HG03442 (cell line): ENCODE data around the gene DZIP1L.
"Not testable (repeated sequence)": the region's sequence is repeated elsewhere in the genome, so short reads cannot be mapped to it uniquely, and the experiment has no call there.

Source experiments
- ATAC-seq: cut with Tn5 transposase; IDR thresholded peaks from one replicate; pipeline ENCODE4 v1.9.1; 2021; ENCODE audit warnings: mild to moderate bottlenecking, moderate library complexity; ENCODE audit not compliant: unreplicated experiment

Gene DZIP1L, protein sequence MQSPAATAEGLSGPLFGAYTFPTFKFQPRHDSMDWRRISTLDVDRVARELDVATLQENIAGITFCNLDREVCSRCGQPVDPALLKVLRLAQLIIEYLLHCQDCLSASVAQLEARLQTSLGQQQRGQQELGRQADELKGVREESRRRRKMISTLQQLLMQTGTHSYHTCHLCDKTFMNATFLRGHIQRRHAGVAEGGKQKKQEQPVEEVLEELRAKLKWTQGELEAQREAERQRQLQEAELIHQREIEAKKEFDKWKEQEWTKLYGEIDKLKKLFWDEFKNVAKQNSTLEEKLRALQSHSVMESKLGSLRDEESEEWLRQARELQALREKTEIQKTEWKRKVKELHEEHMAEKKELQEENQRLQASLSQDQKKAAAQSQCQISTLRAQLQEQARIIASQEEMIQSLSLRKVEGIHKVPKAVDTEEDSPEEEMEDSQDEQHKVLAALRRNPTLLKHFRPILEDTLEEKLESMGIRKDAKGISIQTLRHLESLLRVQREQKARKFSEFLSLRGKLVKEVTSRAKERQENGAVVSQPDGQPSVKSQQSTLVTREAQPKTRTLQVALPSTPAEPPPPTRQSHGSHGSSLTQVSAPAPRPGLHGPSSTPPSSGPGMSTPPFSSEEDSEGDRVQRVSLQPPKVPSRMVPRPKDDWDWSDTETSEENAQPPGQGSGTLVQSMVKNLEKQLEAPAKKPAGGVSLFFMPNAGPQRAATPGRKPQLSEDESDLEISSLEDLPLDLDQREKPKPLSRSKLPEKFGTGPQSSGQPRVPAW

GRCh38 chr3:138114988-138115971 is at the start of gene DZIP1L:
DZIP1L (minus strand) TSS chr3:138115608; CDS start chr3:138103971, 11,637 bp downstream.
- ATAC-seq, result peak; percentile 84

DNA sequence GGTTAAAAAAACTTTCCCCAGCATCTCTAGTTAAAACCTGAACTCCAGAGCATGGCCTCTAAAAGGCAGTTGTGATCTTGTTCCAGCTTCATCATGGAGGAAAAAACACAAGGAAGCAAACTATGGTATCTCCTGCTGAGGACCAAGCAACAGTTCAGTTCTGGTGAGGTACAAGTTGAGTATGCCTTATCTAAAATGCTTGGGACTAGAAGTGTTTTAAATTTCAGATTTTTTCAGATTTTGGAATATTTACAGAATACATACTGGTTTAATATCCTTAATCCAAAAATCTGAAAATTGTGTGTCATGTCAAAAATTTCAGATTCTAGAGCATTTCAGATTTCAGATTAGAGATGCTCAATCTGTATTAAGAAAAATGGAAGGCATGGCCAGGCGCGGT is 49.7 kb upstream of the DZIP1L start:
- ATAC-seq, result no peak

- no peak for ATAC-seq
Measured at GRCh38 chr3:138157743-138158142, 42.3 kb upstream of the DZIP1L start.

- no peak for ATAC-seq
Measured at GRCh38 chr3:138154534-138154933, 39.1 kb upstream of the DZIP1L start.

- ATAC-seq, result no peak
Measured at GRCh38 chr3:138148503-138148902, 33.1 kb upstream of the DZIP1L start.

GRCh38 chr3:138142181-138142580 is 26.8 kb upstream of the DZIP1L start:
- ATAC-seq, result not testable (repeated sequence)

- no peak for ATAC-seq
Measured at GRCh38 chr3:138140940-138141339, 25.5 kb upstream of the DZIP1L start.

DNA sequence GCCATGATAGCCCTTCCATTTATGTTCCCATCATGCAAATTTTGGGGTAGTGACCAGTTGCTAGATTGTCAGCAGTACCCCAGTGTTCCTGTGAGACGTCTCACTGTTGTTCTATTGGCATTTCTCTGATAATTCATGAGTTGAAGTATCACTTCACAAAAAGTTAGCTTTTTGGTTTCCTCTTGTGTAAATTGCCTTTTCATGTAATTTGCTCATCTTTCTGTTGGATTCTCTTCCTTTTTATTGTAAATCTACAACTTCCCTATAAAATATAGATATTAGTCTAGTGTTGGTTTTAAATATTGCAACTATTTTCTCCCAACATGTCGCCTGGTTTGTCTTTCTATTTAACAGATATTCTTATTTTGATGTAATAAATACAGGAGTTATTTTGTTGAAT is 24.3 kb upstream of the DZIP1L start:
- ATAC-seq, result no peak

DNA sequence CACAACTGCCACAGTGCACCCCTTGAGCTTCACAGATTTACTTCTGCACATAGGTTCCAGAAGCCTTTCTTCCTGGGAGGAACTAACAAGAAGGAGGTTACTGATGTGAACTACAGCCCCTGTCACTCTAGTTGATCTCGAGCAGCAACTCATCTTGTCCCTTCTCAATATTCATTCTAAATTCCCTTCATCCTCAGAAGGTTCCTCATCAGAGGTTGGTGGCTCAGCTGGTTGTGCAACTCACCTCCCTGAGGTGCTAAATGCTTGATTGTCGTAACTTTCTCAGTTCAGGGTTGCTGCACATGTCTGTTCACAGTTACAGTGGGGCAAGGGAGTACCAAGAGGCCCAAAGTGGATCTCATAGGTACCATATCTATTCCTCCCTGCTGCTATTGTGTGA is 22.5 kb upstream of the DZIP1L start:
- no peak for ATAC-seq

- ATAC-seq, result no peak
Measured at GRCh38 chr3:138136201-138136600, 20.8 kb upstream of the DZIP1L start.

DNA sequence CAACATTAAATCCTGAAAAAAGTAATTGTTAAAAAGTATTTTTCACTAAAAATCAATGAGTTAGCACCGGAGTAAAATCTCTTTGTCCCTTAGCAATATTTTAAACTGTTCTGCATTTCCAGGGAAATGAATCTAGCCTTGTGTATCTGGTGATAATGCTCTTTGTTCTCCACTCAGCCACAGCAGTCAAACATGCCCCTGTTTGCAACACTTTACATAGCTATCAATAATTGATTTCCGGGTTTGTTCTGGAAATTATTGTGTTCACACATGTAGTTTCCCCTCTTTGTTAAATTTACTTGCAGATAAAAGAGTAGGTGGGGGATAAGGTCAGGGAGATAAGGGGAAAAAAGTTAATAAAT is 20.4 kb upstream of the DZIP1L start:
- no peak for ATAC-seq

DNA sequence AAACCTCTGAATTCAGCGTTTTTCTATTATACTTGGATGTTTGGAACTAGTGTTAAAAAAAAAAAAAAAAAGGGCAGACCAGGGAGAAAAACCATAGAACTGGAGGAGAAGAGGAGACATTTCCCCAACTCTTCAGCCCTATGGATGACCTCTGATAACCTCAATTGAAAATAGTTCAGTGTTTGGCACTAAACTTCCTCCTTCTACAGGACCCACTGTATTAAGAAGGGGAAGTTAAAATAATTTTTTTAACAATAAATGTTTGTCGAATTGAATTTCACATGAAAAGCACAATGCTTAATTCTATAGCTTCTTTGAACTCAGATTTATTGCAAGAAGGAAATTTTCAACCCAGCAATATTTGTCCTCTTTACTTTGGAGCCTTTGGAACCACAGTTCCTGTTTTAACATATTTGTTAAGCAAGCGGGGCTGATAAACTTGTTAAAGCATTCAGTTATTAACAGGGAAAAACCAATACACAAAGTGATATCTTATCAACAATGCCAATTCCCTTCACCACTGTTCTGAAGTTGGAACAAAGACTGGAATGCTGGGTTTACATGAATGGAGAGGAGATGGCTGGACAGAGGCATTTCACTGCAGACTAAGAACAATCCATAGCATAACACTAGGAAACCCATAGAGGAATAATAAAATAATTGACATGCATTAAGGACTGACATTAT is 19.9 kb upstream of the DZIP1L start:
- ATAC-seq, result no peak

DNA sequence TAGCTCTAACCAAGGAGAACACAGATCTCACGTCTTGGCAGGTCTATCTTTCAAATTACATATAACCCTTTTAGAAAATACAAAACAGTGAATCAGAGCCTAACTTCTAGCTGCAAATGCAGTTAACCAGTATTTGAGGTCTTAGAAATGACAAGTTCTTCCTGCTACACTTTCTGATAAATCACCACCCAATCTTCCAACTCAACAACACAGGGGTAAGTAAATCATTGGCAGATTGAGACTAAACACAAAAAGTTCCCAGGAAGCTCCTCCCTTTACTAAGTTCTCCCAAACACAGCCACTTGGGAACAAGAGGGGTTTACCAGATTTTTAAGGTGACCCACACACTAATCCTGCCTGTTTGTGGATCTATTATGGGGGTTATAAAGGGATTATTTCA is 16.8 kb upstream of the DZIP1L start, which contains the start of gene A4GNT:
TSS of gene A4GNT (minus strand) at position 152 of the 400 bp plus-strand sequence. CDS start 1,134 bp downstream, outside the sequence.
- ATAC-seq, result no peak

GRCh38 chr3:138127636-138128365 is 12.4 kb upstream of the DZIP1L start:
- no peak for ATAC-seq

DNA sequence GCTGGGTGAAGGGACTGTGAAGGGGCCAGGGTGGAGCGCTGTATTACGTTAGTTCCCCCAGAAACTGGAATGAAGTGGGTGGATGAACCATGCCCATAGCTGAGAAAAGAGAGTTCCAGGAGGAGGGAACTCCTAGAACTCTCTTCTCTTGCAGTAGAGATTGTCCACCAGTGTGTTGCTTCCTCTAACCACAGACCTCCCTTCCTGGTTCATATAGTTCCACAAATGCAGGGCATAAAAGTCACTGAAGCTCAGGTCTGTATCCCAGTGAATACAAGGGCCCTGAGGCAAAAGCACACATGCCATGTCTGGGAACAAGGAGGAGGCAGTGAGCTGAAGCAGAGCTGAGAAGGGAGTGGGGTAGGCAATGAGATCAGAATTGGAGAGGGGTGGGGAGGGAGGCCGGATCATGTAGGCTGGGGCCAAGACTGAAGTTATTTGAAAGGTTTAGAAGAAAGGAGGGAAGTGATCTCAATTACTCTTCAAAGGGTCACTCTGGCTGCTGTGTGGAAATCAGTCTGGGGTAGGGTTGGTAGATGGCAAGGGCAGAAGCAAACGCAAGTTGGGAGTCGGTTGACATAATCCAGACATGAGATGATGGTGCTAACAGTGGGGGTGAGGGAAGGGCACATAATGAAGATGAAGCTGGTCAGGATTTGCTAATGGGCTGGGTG is 10.3 kb upstream of the DZIP1L start:
- ATAC-seq, result no peak

GRCh38 chr3:138124706-138125355 is 9.4 kb upstream of the DZIP1L start:
- no peak for ATAC-seq

DNA sequence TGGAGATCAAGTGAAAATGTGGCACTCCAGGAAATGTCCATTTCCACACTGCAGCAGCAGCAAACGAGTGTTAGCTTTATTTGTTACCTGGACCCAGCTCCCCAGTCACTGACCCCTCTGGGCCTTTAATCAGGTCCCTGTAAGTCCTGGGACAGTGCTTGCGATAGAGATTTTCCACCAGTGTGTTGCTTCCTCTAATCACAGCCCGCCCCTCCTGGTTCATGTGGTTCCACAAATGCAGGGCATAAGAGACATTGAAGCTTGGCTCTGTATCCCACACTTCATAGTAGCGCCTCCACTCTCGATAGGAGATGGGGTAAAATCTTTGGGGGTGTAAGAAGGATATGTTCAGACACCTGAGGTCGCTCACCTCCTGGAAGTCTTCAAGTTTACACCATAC is 8.8 kb upstream of the DZIP1L start:
- ATAC-seq, result no peak

DNA sequence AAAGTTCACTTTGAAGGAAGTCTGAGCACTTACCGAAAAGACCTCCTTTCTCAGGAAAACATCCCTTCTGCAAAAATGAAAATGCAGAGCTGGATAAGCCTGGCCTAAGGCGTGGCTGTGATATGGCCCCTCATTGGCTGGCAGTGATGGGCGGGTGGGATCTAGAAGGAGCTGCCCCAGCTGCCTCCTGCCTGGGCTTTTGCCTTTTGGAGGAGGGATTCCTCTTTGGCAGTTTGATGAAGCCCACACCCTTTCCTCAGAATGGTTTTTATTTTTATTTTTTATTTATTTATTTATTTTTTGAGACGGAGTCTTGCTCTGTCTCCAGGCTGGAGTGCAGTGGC is 4.0 kb upstream of the DZIP1L start:
- no peak for ATAC-seq
